Activated T-cell treated with anti-CD3 and anti-CD28 coated beads, Interleukin-2, amount 50 U/mL, for 24 hours (primary cell): Measurements from ENCODE around the gene CLRN1.

ENCODE experiments used
- DNase-seq: peaks from one replicate; pipeline ENCODE4 v3.0.0-alpha.2; 2020
- H3K27ac Mint-ChIP-seq: 2 replicates; pipeline ENCODE4 v1.8.0; 2020; ENCODE audit warnings: mild to moderate bottlenecking, mixed read lengths
- H3K27me3 Mint-ChIP-seq: 2 replicates; pipeline ENCODE4 v1.8.0; 2020; ENCODE audit warnings: mixed read lengths
- H3K36me3 Mint-ChIP-seq: 2 replicates; pipeline ENCODE4 v1.8.0; 2020; ENCODE audit warnings: low read depth, mixed read lengths
- H3K4me1 Mint-ChIP-seq: 2 replicates; pipeline ENCODE4 v1.8.0; 2020; ENCODE audit warnings: low read depth, mixed read lengths
- H3K4me3 Mint-ChIP-seq: 2 replicates; pipeline ENCODE4 v1.8.0; 2020; ENCODE audit warnings: mild to moderate bottlenecking, moderate library complexity, mixed read lengths
- H3K9me3 Mint-ChIP-seq: 2 replicates; pipeline ENCODE4 v1.8.0; 2020; ENCODE audit warnings: mixed read lengths

Gene CLRN1

GRCh38 chr3:150917951-150918350 lies 54.6 kb downstream of the CLRN1 start:
- Mint-ChIP-seq H3K36me3 (no peaks in the 10 kb centered on the region), H3K4me1 (no peaks in the 10 kb centered on the region), H3K4me3 (no peak overlapping the region), H3K27ac (no peak overlapping the region), H3K9me3 (no peaks in the 10 kb centered on the region), H3K27me3 (peaks cover 14% of the 10 kb centered on the region)
- DNase-seq: no peak

- no peaks in the 10 kb centered on the region for H3K9me3 Mint-ChIP-seq
- no peak overlapping the region for H3K4me3 Mint-ChIP-seq
- H3K27me3 Mint-ChIP-seq: peaks cover 18% of the 10 kb centered on the region
- no peak overlapping the region for H3K27ac Mint-ChIP-seq
- H3K36me3 Mint-ChIP-seq: no peaks in the 10 kb centered on the region
- no peaks in the 10 kb centered on the region for H3K4me1 Mint-ChIP-seq
- no peak for DNase-seq
Measured at GRCh38 chr3:150913133-150913922, 59.2 kb downstream of the CLRN1 start.

- H3K27ac Mint-ChIP-seq: no peak overlapping the region
- H3K4me3 Mint-ChIP-seq: no peak overlapping the region
- H3K9me3 Mint-ChIP-seq: no peaks in the 10 kb centered on the region
- H3K4me1 Mint-ChIP-seq: no peaks in the 10 kb centered on the region
- no peak for DNase-seq
- H3K27me3 Mint-ChIP-seq: peaks cover 26% of the 10 kb centered on the region
- no peaks in the 10 kb centered on the region for H3K36me3 Mint-ChIP-seq
Measured at GRCh38 chr3:150912501-150912900, 60.0 kb downstream of the CLRN1 start.

- Mint-ChIP-seq H3K4me3 (no peak overlapping the region), H3K36me3 (no peaks in the 10 kb centered on the region), H3K27me3 (peaks cover 30% of the 10 kb centered on the region), H3K4me1 (no peaks in the 10 kb centered on the region), H3K9me3 (no peaks in the 10 kb centered on the region), H3K27ac (no peak overlapping the region)
- DNase-seq: no peak
Measured at GRCh38 chr3:150911771-150912170, 60.8 kb downstream of the CLRN1 start.

- Mint-ChIP-seq H3K4me3 (no peak overlapping the region), H3K27me3 (peaks cover 49% of the 10 kb centered on the region), H3K36me3 (no peaks in the 10 kb centered on the region), H3K4me1 (no peaks in the 10 kb centered on the region), H3K27ac (no peak overlapping the region), H3K9me3 (no peaks in the 10 kb centered on the region)
- no peak for DNase-seq
Measured at GRCh38 chr3:150906461-150906860, 66.1 kb downstream of the CLRN1 start.

GRCh38 chr3:150905746-150906145 lies 66.8 kb downstream of the CLRN1 start:
- no peak for DNase-seq
- no peaks in the 10 kb centered on the region for H3K36me3 Mint-ChIP-seq
- no peaks in the 10 kb centered on the region for H3K4me1 Mint-ChIP-seq
- no peak overlapping the region for H3K27ac Mint-ChIP-seq
- no peak overlapping the region for H3K4me3 Mint-ChIP-seq
- H3K27me3 Mint-ChIP-seq: peaks cover 44% of the 10 kb centered on the region
- H3K9me3 Mint-ChIP-seq: no peaks in the 10 kb centered on the region

GRCh38 chr3:150905339-150905738 lies 67.2 kb downstream of the CLRN1 start, which contains the start of gene MINDY4B:
MINDY4B (minus strand) TSS chr3:150905439; CDS start chr3:150905439, 0 bp downstream.
- no peaks in the 10 kb centered on the region for H3K4me1 Mint-ChIP-seq
- no peaks in the 10 kb centered on the region for H3K36me3 Mint-ChIP-seq
- H3K27me3 Mint-ChIP-seq: peaks cover 40% of the 10 kb centered on the region

GRCh38 chr3:150902988-150903387 lies 69.5 kb downstream of the CLRN1 start:
- no peak for DNase-seq
- Mint-ChIP-seq H3K27ac (no peak overlapping the region), H3K4me1 (no peaks in the 10 kb centered on the region), H3K36me3 (no peaks in the 10 kb centered on the region), H3K4me3 (no peak overlapping the region), H3K27me3 (peaks cover 32% of the 10 kb centered on the region), H3K9me3 (no peaks in the 10 kb centered on the region)

More at GRCh38 chr3:150905339-150905738, 67.2 kb downstream of the CLRN1 start, which contains the start of gene MINDY4B:
- Mint-ChIP-seq H3K27ac (no peak within 1 kb of the TSS), H3K9me3 (no peaks in the 10 kb centered on the region), H3K4me3 (no peak within 1 kb of the TSS)
- DNase-seq: no peak

- no peak overlapping the region for H3K27ac Mint-ChIP-seq
- DNase-seq: no peak
- no peaks in the 10 kb centered on the region for H3K9me3 Mint-ChIP-seq
- H3K4me1 Mint-ChIP-seq: no peaks in the 10 kb centered on the region
- H3K27me3 Mint-ChIP-seq: peaks cover 24% of the 10 kb centered on the region
- no peaks in the 10 kb centered on the region for H3K36me3 Mint-ChIP-seq
- no peak overlapping the region for H3K4me3 Mint-ChIP-seq
Measured at GRCh38 chr3:150901793-150902192, 70.7 kb downstream of the CLRN1 start.

- H3K27ac Mint-ChIP-seq: no peak overlapping the region
- H3K36me3 Mint-ChIP-seq: no peaks in the 10 kb centered on the region
- no peak overlapping the region for H3K4me3 Mint-ChIP-seq
- no peaks in the 10 kb centered on the region for H3K9me3 Mint-ChIP-seq
- DNase-seq: no peak
- no peaks in the 10 kb centered on the region for H3K4me1 Mint-ChIP-seq
- H3K27me3 Mint-ChIP-seq: peaks cover 18% of the 10 kb centered on the region
Measured at GRCh38 chr3:150899141-150899540, 73.4 kb downstream of the CLRN1 start.

- no peak overlapping the region for H3K4me3 Mint-ChIP-seq
- peaks cover 15% of the 10 kb centered on the region for H3K27me3 Mint-ChIP-seq
- H3K9me3 Mint-ChIP-seq: no peaks in the 10 kb centered on the region
- no peaks in the 10 kb centered on the region for H3K36me3 Mint-ChIP-seq
- no peak overlapping the region for H3K27ac Mint-ChIP-seq
- H3K4me1 Mint-ChIP-seq: no peaks in the 10 kb centered on the region
- no peak for DNase-seq
Measured at GRCh38 chr3:150898046-150898754, 74.3 kb downstream of the CLRN1 start.

- H3K36me3 Mint-ChIP-seq: no peaks in the 10 kb centered on the region
- no peak for DNase-seq
- H3K9me3 Mint-ChIP-seq: no peaks in the 10 kb centered on the region
- no peak overlapping the region for H3K4me3 Mint-ChIP-seq
- peaks cover 9% of the 10 kb centered on the region for H3K27me3 Mint-ChIP-seq
- H3K4me1 Mint-ChIP-seq: no peaks in the 10 kb centered on the region
- H3K27ac Mint-ChIP-seq: no peak overlapping the region
Measured at GRCh38 chr3:150897592-150897991, 74.9 kb downstream of the CLRN1 start.

GRCh38 chr3:150890831-150891230 lies 81.7 kb downstream of the CLRN1 start:
- H3K9me3 Mint-ChIP-seq: no peaks in the 10 kb centered on the region
- DNase-seq: no peak
- H3K27me3 Mint-ChIP-seq: peaks cover 19% of the 10 kb centered on the region
- H3K27ac Mint-ChIP-seq: no peak overlapping the region
- H3K4me3 Mint-ChIP-seq: no peak overlapping the region
- H3K4me1 Mint-ChIP-seq: no peaks in the 10 kb centered on the region
- no peaks in the 10 kb centered on the region for H3K36me3 Mint-ChIP-seq

- Mint-ChIP-seq H3K9me3 (no peaks in the 10 kb centered on the region), H3K27ac (no peak overlapping the region), H3K4me1 (no peaks in the 10 kb centered on the region), H3K27me3 (peaks cover 19% of the 10 kb centered on the region), H3K4me3 (no peak overlapping the region), H3K36me3 (no peaks in the 10 kb centered on the region)
- DNase-seq: no peak
Measured at GRCh38 chr3:150890295-150890694, 82.2 kb downstream of the CLRN1 start.

GRCh38 chr3:150889106-150889505 lies 83.4 kb downstream of the CLRN1 start:
- no peak for DNase-seq
- H3K27ac Mint-ChIP-seq: no peak overlapping the region
- no peaks in the 10 kb centered on the region for H3K4me1 Mint-ChIP-seq
- no peaks in the 10 kb centered on the region for H3K9me3 Mint-ChIP-seq
- no peak overlapping the region for H3K4me3 Mint-ChIP-seq
- peaks cover 23% of the 10 kb centered on the region for H3K27me3 Mint-ChIP-seq
- no peaks in the 10 kb centered on the region for H3K36me3 Mint-ChIP-seq
